HG03135 (cell line): ENCODE data around the gene TET3.
"Not testable (repeated sequence)": the region's sequence is repeated elsewhere in the genome, so short reads cannot be mapped to it uniquely, and the experiment has no call there.

ENCODE experiments used
- ATAC-seq: cut with Tn5 transposase; IDR thresholded peaks from one replicate; pipeline ENCODE4 v1.9.1; 2021; ENCODE audit warnings: mild to moderate bottlenecking, moderate library complexity; ENCODE audit not compliant: unreplicated experiment

TET3 gene

DNA sequence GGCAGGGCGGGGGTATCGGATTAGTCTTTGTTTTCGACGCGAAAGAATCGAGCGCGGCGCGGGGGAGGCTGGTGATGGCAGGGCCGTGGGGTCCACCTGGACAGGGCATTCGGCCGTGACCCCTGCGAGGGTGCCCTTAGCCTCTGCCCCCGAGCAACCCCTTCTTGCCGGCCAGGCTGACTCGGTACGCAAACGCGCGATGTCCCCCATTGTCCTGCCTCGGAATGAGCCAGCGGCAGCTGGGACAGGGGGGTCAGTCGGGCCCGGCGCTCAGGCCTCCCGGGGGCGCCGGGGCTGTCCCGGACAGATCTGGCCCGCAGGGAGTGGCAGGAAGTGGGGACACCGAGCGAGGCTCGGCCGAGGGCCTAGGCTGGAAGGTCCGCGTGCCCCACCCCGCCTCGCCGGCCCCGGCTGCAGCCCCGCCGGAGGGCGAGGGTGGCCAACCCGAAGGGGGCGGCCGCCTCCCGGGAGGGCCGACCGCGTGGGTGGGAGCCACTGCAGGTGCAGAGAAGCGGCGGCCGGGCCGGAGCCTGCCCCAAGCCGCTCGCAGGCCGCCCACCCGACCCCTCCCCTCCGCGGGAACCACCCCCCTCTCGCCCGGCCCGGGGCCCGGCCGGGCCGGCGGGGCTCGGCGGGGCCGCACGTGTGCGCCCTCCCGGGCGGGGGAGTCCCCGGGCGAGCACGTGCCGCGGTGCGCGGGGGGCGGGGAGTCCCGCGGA lies at the start of gene TET3:
Gene TET3 (plus strand): TSS at position 708 of the 719 bp plus-strand sequence. CDS start 1,494 bp downstream, outside the sequence.
- peak; percentile 45 for ATAC-seq

DNA sequence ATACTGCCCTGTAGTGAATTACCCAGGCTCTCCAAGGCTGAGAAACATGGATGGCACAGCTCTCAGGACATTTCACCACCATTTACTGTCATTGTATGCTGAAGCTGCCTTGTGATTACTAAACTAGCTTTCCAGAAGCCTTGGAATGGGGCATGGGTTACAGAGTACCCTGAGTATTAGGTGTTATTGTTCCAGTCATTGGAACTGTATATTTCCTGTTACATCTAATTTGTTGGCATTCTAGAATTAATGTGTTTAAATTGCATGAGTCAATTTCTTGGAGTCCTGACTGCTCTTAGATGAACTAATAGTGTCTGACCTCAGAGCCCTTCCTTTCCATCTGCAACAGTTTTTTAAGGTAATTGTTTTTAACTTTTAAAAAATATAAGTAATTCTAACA lies 49.1 kb upstream of the TET3 start:
- ATAC-seq, result no peak

DNA sequence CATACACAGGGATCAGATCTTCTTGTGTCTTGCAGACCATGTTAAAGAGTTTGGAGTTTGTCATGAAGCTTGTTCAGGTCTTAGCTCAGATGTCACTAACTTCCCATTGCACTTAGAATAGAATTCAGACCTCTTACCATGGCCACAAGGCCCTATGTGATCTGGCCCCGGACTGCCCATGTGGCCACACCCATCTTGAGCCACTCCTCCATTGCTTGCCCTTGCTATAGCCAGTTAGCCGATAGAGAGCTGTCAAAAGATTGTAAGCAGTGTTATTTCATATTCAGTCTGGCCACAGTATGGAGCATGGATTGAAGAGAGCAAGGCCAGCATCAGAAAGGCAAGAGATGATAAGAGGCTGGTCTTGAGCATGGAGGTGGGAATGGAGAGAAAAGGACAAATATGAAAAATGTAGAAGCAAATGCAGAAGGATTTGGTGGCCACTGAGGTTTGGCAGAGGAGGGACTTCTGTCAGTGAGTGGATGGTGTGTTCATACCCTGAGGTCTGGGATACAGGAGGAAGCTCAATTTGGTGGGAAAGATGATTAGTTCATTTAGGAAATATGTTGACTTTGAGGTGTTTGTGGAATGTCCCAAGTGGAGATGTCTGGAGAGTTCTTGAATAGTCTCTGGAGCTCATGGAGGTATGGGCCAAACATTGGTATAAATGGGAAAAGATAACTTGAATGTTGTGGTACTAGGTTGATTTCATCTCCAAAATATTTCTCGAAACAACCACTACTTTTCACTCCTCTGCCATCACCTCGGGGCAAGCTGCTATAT lies 47.4 kb upstream of the TET3 start:
- no peak for ATAC-seq

DNA sequence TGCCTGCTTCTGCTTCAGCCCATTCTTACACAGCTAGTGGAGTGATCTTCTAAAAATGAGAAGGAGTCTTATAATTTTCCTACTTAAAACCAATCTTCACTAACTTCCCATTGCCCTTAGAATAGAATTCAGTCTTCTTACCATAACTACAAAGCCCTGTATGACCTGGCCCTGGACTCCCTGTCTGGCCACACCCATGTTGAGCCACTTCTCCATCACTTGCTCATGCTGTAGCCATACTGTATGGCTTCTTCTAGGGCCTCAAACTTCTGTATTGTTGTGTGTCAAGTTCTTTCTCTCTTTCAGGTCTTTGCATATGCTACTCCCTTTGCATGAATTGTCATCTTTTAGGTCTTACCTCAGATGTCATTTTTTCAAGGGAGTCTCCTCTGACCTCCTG lies 46.8 kb upstream of the TET3 start:
- no peak for ATAC-seq

DNA sequence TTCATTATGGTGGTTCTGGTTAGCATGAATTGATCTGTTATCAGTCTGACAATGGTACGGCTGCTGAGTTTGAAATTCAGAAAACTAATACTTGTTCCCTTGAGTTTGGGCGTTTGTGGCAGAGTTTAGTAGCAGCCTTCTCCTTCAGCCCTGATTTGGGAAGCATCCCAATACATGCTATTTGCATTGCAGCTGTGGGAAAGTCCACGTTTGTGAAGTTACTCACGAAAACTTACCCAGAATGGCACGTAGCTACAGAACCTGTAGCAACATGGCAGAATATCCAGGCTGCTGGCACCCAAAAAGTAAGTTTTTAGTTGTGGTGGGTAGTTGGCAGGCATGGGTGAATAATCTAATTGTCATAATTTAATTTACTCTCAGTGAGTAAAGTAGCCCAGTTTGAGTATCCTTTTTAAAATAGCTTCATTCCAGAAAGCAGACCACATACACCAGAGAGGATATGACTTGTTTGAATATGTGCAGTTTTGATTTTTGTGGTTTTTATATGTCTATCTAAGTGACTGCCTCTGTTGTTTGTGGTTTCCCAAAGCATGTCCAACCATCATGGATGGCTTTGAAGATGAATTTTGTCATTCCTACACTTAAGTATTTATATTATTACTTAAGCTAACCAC lies 45.9 kb upstream of the TET3 start:
- no peak for ATAC-seq

DNA sequence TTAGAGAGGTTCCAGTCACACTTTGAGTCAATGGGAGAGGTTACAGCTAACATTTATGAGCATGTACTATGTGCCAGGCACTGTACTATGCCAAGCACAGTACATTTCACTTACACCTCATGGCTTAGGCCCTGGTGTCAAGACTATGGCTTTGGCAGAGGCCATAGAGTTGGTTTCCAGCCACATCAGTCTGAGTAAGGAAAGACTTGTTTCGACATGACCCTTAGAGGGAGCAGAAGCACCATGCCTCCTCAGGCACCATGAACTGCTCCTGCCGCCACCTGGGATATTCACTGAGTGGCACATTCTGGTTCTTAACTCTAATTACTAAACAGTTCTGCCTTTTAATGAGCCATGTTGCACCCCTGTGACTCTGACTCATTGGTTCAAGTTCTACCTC lies 45.3 kb upstream of the TET3 start:
- ATAC-seq, result no peak

DNA sequence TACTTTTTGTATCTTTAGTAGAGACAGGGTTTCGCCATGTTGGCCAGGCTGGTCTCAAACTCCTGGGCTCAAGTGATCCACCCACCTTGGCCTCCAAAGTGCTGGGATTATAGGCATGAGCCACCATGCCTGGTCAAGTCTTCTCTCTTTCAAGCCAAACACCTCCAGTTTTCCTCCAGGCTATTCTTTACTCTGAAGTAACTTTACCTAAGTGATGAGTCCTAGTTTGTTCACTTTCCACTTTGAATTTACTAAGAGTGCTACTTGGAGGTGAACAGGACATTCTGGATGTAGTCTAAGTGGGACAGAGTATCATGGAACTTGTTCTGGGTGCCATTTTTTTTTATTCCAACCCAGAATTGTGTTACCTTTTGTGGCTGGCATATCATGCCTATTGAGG lies 44.6 kb upstream of the TET3 start:
- ATAC-seq, result not testable (repeated sequence)

DNA sequence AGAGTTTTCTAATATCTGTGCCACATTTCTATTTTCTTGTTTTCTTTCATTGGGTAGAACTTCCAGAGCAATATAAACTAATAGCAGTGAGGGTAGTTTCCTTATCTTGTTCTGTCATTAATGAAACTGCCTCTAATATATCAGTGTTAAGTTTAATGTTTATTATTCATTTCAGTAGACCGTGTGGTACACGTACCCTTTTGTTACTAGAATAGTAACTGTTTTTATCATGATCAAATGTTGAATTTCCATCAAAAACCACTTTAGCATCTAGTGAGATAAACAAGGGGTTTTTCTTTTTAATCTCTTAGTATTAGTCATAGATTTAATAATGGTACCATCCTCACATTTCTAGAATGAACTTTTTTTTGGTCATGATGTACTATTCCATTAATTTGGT lies 42.0 kb upstream of the TET3 start:
- ATAC-seq, result no peak

DNA sequence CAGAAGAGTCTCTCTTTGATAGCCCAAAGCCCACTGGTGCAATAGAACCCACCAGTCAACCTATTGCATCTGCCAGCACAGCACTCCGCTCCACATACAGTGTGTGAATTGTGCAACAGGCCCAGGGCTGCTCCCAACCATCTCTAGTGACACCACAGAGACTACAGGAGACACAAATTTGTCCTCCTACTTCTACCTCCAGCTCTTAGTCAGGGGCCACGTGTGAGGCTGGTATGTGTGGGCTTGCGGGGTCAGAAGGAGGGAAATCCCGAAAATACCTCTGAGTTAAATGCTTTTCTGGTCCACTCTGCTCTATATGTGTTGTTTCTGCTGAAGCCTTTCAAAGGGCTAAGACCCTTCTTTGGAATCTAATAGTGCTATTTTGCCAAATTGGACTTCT lies 40.0 kb upstream of the TET3 start:
- ATAC-seq, result no peak

DNA sequence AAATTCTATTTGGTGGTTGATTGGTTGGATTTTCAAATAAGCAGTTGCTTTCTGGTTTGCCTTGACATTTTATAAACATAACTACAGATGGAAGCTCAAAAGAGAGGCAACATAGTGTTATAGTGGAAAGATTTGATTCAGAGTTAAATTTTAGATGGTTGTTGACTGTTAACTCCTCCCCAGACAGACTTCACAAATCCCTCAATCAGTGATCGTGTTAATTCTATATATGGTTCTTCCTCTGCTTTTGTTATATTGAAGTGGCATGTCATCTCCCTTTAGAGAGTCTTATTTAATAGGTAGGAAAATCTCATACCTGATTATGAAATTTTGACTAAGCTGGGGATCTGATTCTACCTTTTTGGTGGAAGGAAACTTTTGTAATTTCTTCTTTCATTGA lies 38.5 kb upstream of the TET3 start:
- no peak for ATAC-seq

DNA sequence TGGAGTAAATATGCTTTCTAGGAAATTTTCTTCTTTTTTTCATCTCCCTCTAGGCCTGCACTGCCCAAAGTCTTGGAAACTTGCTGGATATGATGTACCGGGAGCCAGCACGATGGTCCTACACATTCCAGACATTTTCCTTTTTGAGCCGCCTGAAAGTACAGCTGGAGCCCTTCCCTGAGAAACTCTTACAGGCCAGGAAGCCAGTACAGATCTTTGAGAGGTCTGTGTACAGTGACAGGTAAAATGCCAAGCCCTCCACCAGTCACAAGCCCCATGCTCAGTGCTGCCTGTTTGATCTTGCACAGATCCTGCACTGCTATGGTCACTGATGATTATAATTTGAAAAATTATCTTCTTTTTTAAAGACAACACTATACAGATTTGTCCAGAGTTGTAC lies 38.0 kb upstream of the TET3 start:
- ATAC-seq, result no peak

DNA sequence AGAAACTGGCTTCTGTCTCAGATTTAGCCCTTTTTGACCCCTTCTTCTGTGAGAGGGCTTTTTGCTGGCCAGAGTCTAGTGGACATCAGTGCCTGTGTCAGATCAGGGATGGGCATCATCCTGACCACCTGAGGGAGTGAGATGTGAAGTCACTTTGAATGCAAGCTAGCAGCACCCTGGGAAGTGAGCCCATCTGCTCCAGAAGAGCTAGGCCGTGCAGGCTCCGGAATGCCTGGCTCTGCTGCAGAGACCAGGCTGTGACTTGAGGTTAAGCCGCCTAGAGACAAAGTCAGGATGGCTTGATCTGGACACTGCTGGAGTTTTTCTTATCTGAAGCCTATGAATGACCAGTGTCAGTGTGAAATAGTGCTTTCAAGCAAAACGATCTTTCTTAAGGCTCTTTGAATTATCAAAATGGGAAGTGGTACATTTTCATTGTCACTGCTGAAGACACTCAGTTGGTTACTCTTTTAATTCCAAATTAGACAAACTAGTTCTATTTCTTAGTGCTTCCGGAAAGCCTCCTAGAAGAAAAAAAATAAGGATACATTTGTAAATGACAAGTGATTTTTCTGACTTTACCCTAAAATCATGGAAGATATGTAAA lies 37.2 kb upstream of the TET3 start:
- no peak for ATAC-seq

DNA sequence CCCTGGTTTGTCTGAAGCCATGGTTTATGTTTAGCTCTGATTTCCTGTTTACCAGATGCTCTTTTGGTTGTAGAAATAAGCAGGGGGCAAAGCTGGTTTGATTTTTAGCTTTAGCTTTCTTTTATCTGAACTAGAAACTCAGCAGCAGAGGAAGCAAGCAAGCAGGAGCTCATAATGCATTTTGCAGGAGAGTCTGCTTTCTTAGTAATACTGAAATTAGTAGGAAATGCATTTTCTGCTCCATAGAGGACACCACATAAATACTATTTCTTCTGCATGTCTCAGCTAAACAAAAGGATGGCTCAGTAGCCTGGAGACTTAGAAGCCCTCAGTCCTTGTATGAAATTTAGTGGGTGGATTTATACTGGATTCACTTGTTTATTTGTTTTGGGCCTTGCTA lies 34.9 kb upstream of the TET3 start:
- ATAC-seq, result no peak

DNA sequence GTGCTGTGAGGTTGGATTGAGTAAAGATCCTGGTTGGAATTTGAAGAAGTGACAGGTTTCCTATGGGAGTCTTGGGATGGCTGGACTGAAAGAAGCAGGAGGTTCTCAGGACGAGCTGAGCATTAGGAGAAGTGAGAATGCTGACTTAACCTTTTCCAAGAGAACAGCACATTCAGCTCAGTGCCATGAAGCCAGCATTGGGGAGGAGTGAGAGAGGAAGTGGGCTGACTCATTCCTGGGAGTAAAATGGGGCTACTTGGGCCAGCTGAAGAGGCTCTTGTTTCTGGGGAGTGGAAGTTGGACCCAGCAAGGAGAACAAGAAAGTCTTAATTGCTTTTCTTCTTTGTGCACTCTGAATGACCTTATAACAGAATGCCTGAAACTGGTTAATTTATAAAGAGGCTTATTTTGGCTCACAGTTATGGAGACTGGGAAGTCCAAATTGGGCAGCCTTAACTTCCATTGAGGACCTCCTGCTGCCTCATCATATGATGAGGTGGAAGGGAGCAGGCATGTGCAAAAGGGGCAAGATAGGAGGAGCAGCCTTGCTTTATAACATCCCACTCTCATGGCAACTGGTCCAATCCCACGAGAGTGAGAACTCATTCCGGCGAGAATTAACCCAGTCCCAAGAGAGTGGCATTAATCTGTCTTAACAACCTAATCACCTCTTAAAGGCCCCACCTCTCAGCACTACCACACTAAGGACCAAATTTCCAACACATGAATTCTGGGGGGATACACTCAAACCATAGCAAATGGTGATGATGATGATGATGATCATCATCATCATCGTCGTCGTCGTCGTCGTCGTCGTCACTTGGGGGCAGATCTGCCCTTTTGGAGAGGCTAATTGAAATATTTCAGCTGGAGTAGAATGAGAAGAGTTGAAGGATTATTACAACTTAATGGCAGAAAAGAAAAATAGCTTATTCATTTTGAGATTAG lies 31.9 kb upstream of the TET3 start:
- no peak for ATAC-seq

DNA sequence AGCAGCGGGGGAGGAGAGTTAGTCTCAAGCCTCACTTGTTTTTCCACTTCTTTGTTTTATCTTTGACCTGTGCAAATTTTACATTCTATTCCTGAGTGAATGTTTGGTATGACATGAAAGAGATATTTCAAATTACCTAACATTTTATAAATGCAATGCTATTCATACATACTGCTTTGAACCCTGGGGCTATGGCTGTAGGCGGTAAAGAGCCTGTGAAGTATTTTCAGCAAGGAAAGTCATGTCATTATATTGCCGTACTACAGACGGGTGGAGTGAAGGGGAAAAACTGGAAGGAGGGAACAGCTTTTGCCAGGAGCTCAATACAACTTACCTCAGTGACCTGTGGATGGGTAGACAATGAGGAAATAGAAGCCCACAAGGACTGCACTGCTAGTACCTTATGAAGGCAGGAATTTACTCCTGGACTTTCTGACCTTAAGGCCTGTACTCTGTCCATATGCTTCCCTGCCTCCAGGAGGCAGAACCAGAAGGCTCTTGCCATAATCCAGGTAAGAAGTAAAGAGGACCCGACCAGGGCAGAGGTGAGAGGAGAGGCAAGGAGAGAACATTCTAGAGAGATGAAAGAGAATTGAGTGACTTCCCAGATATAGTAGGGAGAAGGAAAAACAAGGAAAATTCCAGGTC lies 28.4 kb upstream of the TET3 start:
- ATAC-seq, result no peak

DNA sequence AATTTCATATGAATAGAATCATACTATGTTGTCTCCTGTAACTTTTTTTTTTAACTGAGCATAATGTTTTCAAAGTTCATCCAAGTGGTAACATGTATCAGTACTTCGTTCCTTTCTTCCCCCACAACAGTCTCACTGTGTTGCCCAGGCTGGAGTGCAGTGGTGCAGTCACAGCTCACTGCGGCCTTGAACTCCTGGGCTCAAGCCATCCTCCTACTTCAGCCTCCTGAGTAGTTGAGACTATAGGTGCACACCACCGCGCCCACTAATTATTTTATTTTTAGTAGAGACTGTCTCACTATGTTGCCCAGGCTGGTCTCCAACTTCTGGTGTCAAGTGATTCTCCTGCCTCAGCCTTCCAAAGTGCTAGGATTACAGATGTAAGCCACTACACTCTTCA lies 23.4 kb upstream of the TET3 start:
- no peak for ATAC-seq

DNA sequence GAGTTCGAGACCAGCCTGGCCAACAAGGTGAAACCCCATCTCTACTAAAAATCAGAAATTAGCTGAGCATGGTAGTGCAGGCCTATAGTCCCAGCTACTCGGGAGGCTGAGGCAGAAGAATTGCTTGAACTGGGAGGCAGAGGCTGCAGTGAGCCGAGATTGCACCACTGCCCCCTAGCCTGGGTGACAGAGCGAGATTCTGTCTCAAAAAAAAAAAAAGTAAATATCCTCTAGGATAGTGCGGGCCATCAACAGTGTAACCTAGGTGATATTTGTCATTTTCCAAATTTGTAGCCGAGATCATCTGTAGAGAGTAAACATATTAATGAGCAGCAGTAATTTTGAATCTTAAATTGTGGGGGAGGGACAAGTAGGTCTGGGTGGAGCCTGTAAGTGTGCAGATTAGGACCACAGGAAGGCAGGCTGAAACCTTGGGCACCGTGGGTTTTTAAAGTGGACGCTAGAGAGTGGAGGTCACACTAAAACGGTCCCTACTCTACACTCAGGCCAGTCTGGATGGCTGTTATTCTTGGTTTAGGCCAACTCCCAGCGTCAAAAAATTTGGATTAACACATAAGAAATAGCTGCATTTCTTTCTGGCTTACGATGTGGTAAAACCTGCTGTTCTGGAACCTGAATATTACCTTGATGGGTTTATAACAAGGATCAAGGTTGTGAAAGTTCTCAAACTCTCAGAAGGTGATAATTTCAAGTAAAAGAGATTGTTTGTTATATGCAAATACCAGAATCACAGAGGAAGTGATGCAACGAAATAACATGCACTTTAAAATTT lies 22.7 kb upstream of the TET3 start:
- no peak for ATAC-seq

DNA sequence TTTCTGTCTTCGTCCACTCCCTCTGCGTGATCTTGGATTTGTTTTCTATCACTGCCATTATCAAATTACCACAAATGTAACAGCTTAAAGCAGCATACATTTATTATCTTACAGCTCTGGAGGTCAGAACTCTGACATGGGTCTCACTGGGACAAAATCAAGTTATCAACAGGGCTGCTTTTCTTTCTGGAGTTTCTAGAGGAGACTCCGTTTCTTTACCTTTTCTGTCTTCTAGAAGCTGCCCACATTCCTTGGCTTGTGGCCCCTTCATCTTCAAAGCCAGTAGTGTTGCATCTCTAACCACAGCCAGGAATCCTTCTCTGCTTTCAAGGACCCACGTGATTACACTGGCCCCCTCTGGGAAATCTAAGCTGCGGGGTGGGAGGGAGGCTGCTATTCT lies 21.9 kb upstream of the TET3 start:
- no peak for ATAC-seq

DNA sequence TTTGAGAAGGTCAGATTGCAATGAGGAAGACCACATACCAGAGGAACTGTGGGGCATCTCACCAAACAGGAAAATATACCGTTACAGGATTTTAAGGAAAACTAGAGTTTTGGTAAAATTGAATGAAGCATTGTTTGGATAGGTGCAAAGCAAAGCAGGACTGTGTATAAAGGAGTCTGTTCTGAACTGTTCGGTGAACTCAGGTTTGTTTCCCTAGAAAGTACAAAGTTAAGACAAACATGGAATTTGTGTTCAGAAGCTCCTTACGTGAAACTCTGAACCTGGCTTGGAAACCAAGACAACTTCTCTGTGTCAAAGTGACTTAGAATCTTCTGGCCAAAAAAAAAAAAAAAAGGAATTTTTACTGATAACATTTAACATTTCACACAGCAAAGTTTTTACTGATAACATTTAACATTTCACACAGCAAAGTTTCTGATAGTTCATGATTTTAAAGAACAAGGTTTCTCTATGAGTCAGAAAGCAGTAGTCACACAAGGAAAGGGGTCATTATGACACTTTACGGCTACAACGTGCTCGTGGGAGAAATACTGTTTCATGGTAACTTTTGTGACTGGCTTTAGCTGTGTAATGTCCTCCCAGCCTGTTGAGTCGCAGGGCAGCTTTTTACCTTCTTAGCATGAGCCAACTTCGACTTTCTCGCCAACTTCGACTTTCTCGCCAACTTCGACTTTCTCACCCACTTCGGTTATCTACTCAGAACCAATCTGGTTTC lies 21.2 kb upstream of the TET3 start:
- ATAC-seq, result no peak
